OCI-LY7 (cell line): Measurements from ENCODE around the gene PLCB1. TPM values are rescaled to one million over a fixed set of nuclear protein-coding genes. Genes with fewer than 3 reads are reported as not detected.

ENCODE experiments used
- BruUV-seq: library from RNA; stranded (reverse); fragments of 400-500 nt; replicated peaks from 2 replicates; lab custom pipeline; 2021; lab: Mats Ljungman, UMichigan
- CTCF ChIA-PET: fragments of 300-600 bp; sonication (Branson Sonifier 250); formaldehyde crosslinking; loops from one replicate; lab custom pipeline; 2022; ENCODE audit warnings: antibody characterized with exemption; ENCODE audit not compliant: unreplicated experiment; lab: Charles Lee
- POLR2A ChIA-PET: fragments of 300-600 bp; sonication (Branson Sonifier 250); formaldehyde crosslinking; loops from one replicate; lab custom pipeline; 2022; ENCODE audit warnings: antibody characterized with exemption; lab: Charles Lee
- DNase-seq: peaks from one replicate; pipeline ENCODE4 v3.0.0-alpha.2; 2015; ENCODE audit warnings: low spot score
- H2AFZ ChIP-seq: fragments of 200-600 bp; sonication (generic), shearing (Covaris generic); 2 replicates; pipeline ENCODE4 v1.6.1; 2014; ENCODE audit warnings: mild to moderate bottlenecking, antibody characterized with exemption, low read length, moderate library complexity
- H3K27ac ChIP-seq: fragments of 200-600 bp; sonication (generic); 2 replicates; pipeline ENCODE4 v1.5.1; 2014; ENCODE audit warnings: mixed run types, low read depth, mild to moderate bottlenecking, moderate library complexity, low read length, inconsistent platforms; ENCODE audit not compliant: poor library complexity, severe bottlenecking
- H3K36me3 ChIP-seq: fragments of 200-600 bp; sonication (generic); 2 replicates; pipeline ENCODE4 v1.6.1; 2014; ENCODE audit warnings: mild to moderate bottlenecking, antibody characterized with exemption, low read length, moderate library complexity, mixed read lengths; ENCODE audit not compliant: insufficient read depth
- H3K4me1 ChIP-seq: fragments of 200-600 bp; sonication (generic); 2 replicates; pipeline ENCODE4 v1.5.1; 2014; ENCODE audit warnings: mild to moderate bottlenecking, low read length; ENCODE audit not compliant: insufficient read depth, poor library complexity, severe bottlenecking
- H3K4me2 ChIP-seq: fragments of 200-600 bp; sonication (generic); 2 replicates; pipeline ENCODE4 v1.6.1; 2014; ENCODE audit warnings: mild to moderate bottlenecking, low read length
- H3K4me3 ChIP-seq: fragments of 200-600 bp; sonication (generic); 2 replicates; pipeline ENCODE4 v1.5.1; 2014; ENCODE audit warnings: mild to moderate bottlenecking, low read depth, low read length; ENCODE audit not compliant: poor library complexity, severe bottlenecking
- H3K79me2 ChIP-seq: fragments of 200-600 bp; sonication (generic); 2 replicates; pipeline ENCODE4 v1.6.1; 2016; ENCODE audit warnings: low read depth, mild to moderate bottlenecking, low read length, moderate library complexity, mixed read lengths; ENCODE audit not compliant: insufficient read depth
- H3K9me2 ChIP-seq: fragments of 200-600 bp; sonication (generic); 2 replicates; pipeline ENCODE4 v1.6.1; 2016; ENCODE audit warnings: mild to moderate bottlenecking, low read length, mixed read lengths; ENCODE audit not compliant: insufficient read depth
- H3K9me3 ChIP-seq: fragments of 200-600 bp; sonication (generic); 2 replicates; pipeline ENCODE4 v1.6.1; 2014; ENCODE audit warnings: mild to moderate bottlenecking, mixed run types, low read length, mixed read lengths
- H4K20me1 ChIP-seq: fragments of 200-600 bp; sonication (generic); 2 replicates; pipeline ENCODE4 v1.6.1; 2014; ENCODE audit warnings: mild to moderate bottlenecking, antibody characterized with exemption, low read length, moderate library complexity, mixed read lengths; ENCODE audit not compliant: insufficient read depth
- EZH2phosphoT487 ChIP-seq: fragments of 200-600 bp; sonication (generic); IDR thresholded peaks from 2 replicates; pipeline ENCODE4 v1.6.1; 2018; ENCODE audit warnings: low read depth, borderline replicate concordance, mild to moderate bottlenecking, mixed run types, antibody characterized with exemption, low read length, moderate library complexity, mixed read lengths
- intact Hi-C: fragments of 100-400 bp; cut with micrococcal nuclease; formaldehyde crosslinking; loops from one replicate; pipeline ENCODE4 v1.10.0; 2022; ENCODE audit not compliant: unreplicated experiment
- total RNA-seq, 2 experiments: library from RNA; depleted of rRNA in 1 of 2; stranded (reverse); fragments of >200 nt in 1 of 2; shearing (Covaris generic) in 1 of 2; gene quantifications; 2 replicates each; pipeline ENCODE4 v1.2.3, GENCODE V29; 2014 to 2022
- TF ChIP-seq, protein P1 (sequence below): fragments of 200-600 bp; sonication (generic); conservative IDR thresholded peaks from 2 replicates; pipeline ENCODE4 v1.5.1; 2014; ENCODE audit warnings: mild to moderate bottlenecking, antibody characterized with exemption, low read length, moderate library complexity, mixed read lengths

PLCB1 gene
- total RNA-seq, 2 experiments from 2014 or later = 14.6 to 30.5 TPM

DNA sequence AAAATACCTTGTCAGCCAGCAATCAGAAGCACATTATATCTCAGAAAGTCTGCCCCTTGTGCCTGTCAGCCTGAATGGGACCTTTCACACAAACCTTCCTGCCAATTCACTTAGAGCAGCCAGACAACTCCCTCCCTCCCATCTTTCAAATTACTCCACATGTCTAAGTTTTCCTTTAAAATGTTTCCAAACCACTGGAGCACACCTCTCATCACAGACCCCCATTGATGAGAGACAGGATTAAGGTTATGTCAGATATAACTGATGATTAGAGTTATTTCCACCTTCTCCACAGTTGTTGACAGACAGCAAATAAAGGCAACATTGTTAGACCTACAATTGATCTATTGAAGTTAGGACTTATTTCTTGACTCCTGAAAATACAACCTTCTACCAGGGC, 408.4 kb downstream of the PLCB1 start:
- BruUV-seq = no TSS peak
- peaks cover 6% of the 10 kb centered on the region; the same call in 1 of the 2 replicates for H3K79me2 ChIP-seq
- intact Hi-C loops = loop anchor here (5.0 kb wide), 1 partner anchor 62 kb away; no protein-coding TSS in a partner anchor
- POLR2A ChIA-PET = interaction anchor here (0.6 to 1.6 kb wide), 7 partner anchors 8 to 1141 kb away, joined by 3 to 4 read pairs (median 3); no protein-coding TSS in a partner anchor
- H4K20me1 ChIP-seq = no peaks in the 10 kb centered on the region
- peak overlapping the region; percentile 93 for H3K27ac ChIP-seq
- H3K9me3 ChIP-seq = no peaks in the 10 kb centered on the region
- CTCF ChIA-PET = interaction anchor here (0.6 kb wide), 1 partner anchor 183 kb away, joined by 3 read pairs; no protein-coding TSS in a partner anchor
- no peaks in the 10 kb centered on the region for H3K36me3 ChIP-seq
- H2AFZ ChIP-seq = peak overlapping the region; percentile 75; the same call in 1 of the 2 replicates
- DNase-seq = no peak
- peak overlapping the region; percentile 61 for H3K4me2 ChIP-seq
- H3K4me3 ChIP-seq = peak overlapping the region; percentile 11
- peaks cover 72% of the 10 kb centered on the region for H3K4me1 ChIP-seq
- H3K9me2 ChIP-seq = no peaks in the 10 kb centered on the region
- TF ChIP-seq, protein P1, sequence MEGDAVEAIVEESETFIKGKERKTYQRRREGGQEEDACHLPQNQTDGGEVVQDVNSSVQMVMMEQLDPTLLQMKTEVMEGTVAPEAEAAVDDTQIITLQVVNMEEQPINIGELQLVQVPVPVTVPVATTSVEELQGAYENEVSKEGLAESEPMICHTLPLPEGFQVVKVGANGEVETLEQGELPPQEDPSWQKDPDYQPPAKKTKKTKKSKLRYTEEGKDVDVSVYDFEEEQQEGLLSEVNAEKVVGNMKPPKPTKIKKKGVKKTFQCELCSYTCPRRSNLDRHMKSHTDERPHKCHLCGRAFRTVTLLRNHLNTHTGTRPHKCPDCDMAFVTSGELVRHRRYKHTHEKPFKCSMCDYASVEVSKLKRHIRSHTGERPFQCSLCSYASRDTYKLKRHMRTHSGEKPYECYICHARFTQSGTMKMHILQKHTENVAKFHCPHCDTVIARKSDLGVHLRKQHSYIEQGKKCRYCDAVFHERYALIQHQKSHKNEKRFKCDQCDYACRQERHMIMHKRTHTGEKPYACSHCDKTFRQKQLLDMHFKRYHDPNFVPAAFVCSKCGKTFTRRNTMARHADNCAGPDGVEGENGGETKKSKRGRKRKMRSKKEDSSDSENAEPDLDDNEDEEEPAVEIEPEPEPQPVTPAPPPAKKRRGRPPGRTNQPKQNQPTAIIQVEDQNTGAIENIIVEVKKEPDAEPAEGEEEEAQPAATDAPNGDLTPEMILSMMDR = peak; percentile 58
- TF ChIP-seq EZH2phosphoT487 = no peak

DNA sequence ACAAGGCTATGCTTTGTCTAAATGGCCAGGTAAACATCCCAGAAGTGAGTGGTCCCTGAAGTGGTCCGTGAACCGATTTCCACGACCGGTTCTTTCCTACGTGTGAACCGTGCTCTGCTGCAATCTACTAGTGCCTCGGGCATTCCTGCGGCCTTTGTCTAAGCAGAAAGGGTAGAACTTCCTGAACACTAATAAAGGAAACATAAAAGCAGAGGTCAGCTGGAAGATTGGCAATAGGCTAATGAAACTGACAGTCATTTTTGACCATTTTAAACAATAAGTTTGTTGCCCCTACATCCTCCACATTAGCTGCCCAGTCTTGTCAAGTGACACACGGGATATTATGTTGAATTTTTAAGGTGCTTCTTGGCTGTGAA, 410.0 kb downstream of the PLCB1 start:
- Histone ChIP-seq H2AFZ (peak overlapping the region; percentile 13; the same call in 1 of the 2 replicates), H4K20me1 (no peaks in the 10 kb centered on the region), H3K4me3 (no peak overlapping the region), H3K4me2 (peak overlapping the region; percentile 61), H3K4me1 (peaks cover 56% of the 10 kb centered on the region), H3K9me2 (no peaks in the 10 kb centered on the region), H3K79me2 (no peaks in the 10 kb centered on the region), H3K36me3 (no peaks in the 10 kb centered on the region), H3K9me3 (no peaks in the 10 kb centered on the region), H3K27ac (peak overlapping the region; percentile 93)
- ChIA-PET CTCF (no interaction called here), POLR2A (interaction anchor here (0.6 to 2.3 kb wide), 6 partner anchors 9 to 136 kb away, joined by 3 to 7 read pairs (median 3); no protein-coding TSS in a partner anchor)
- no peak for DNase-seq
- intact Hi-C loops = loop anchor here (5.0 kb wide), 1 partner anchor 60 kb away; no protein-coding TSS in a partner anchor
- TF ChIP-seq EZH2phosphoT487 = no peak
- TF ChIP-seq, protein P1 = no peak
- no TSS peak for BruUV-seq

DNA sequence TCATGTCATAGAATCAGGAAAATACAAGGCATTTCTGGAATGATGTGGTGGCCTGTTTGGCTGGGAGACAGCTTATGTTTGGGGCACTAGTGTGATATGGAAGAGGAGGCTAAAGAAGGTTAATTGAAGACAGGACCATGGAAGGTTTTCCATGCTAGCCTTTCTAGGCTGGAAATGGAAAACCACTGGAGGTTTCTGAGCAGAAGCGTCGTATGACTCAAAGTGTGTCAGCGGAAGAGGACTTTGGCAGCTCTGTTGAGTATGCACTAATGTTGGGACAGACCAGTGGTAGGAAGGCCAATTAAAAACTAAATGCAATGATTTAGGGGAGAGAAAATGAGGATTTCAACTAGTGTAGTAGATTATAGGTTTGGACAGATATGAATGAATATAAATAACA, 413.1 kb downstream of the PLCB1 start:
- Histone ChIP-seq H3K4me3 (no peak overlapping the region), H2AFZ (no peak overlapping the region), H3K4me2 (no peak overlapping the region), H3K79me2 (no peaks in the 10 kb centered on the region), H3K27ac (no peak overlapping the region), H3K4me1 (peaks cover 25% of the 10 kb centered on the region), H3K36me3 (no peaks in the 10 kb centered on the region), H3K9me3 (no peaks in the 10 kb centered on the region), H4K20me1 (no peaks in the 10 kb centered on the region), H3K9me2 (no peaks in the 10 kb centered on the region)
- POLR2A ChIA-PET = no interaction called here
- DNase-seq = no peak
- TF ChIP-seq EZH2phosphoT487 = no peak
- TF ChIP-seq, protein P1 = no peak
- BruUV-seq = no TSS peak
- intact Hi-C loops = no loop called here
- CTCF ChIA-PET = no interaction called here
